ENCODE measurements around the gene PORCN. TPM values are rescaled to one million over a fixed set of nuclear protein-coding genes. Genes with fewer than 3 reads are reported as not detected.

Gene PORCN
- total and polyA plus RNA-seq, 9 of the 15 experiments (the other 6 are each of a cell fraction or from before 2014, with no cell fraction given): 0.34 to 5.1 (median 2.8) TPM

- TF ChIP-seq GTF3C2 (IDR thresholded peaks at IDR 0.05; ENCODE audit: borderline replicate concordance, extremely low read depth, insufficient read length): no peak
- TF ChIP-seq, protein P1, sequence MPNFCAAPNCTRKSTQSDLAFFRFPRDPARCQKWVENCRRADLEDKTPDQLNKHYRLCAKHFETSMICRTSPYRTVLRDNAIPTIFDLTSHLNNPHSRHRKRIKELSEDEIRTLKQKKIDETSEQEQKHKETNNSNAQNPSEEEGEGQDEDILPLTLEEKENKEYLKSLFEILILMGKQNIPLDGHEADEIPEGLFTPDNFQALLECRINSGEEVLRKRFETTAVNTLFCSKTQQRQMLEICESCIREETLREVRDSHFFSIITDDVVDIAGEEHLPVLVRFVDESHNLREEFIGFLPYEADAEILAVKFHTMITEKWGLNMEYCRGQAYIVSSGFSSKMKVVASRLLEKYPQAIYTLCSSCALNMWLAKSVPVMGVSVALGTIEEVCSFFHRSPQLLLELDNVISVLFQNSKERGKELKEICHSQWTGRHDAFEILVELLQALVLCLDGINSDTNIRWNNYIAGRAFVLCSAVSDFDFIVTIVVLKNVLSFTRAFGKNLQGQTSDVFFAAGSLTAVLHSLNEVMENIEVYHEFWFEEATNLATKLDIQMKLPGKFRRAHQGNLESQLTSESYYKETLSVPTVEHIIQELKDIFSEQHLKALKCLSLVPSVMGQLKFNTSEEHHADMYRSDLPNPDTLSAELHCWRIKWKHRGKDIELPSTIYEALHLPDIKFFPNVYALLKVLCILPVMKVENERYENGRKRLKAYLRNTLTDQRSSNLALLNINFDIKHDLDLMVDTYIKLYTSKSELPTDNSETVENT (CRISPR knock-in tag; IDR thresholded peaks at IDR 0.05): no peak
- no peak for TF ChIP-seq MXD1 (CRISPR knock-in tag; IDR thresholded peaks at IDR 0.05; ENCODE audit: borderline replicate concordance, poor library complexity, severe bottlenecking)
- no peak for TF ChIP-seq PCBP2 (IDR thresholded peaks at IDR 0.05; ENCODE audit: low read depth, low read length, poor library complexity, severe bottlenecking)
- TF ChIP-seq ZNF311 (CRISPR knock-in tag; IDR thresholded peaks at IDR 0.05): no peak
- no peak for TF ChIP-seq JUND (IDR thresholded peaks at IDR 0.05; ENCODE audit: borderline replicate concordance, low read depth, low read length)
- no peak for TF ChIP-seq JUND (tag; IDR thresholded peaks at IDR 0.05; ENCODE audit: borderline replicate concordance, low read depth, low read length)
- no peak for TF ChIP-seq SAFB (IDR thresholded peaks at IDR 0.05; ENCODE audit: borderline replicate concordance, low read depth, low read length)
- no peak for TF ChIP-seq ZNF124 (CRISPR knock-in tag; IDR thresholded peaks at IDR 0.05)
- no peak for TF ChIP-seq E2F5 (CRISPR knock-in tag; IDR thresholded peaks at IDR 0.05)
- TF ChIP-seq HDAC1 (IDR thresholded peaks at IDR 0.05): peak in 1 of 2 experiments; percentile 91; a peak in 3 of 4 replicates
- no peak for TF ChIP-seq E2F3 (CRISPR knock-in tag; IDR thresholded peaks at IDR 0.05)
- TF ChIP-seq FOXK1 (CRISPR knock-in tag; IDR thresholded peaks at IDR 0.05; ENCODE audit: borderline replicate concordance): no peak
- no peak for TF ChIP-seq HIVEP1 (CRISPR knock-in tag; IDR thresholded peaks at IDR 0.05)
- TF ChIP-seq ZC3H8 (IDR thresholded peaks at IDR 0.05): no peak
- TF ChIP-seq, protein P2, sequence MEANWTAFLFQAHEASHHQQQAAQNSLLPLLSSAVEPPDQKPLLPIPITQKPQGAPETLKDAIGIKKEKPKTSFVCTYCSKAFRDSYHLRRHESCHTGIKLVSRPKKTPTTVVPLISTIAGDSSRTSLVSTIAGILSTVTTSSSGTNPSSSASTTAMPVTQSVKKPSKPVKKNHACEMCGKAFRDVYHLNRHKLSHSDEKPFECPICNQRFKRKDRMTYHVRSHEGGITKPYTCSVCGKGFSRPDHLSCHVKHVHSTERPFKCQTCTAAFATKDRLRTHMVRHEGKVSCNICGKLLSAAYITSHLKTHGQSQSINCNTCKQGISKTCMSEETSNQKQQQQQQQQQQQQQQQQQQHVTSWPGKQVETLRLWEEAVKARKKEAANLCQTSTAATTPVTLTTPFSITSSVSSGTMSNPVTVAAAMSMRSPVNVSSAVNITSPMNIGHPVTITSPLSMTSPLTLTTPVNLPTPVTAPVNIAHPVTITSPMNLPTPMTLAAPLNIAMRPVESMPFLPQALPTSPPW (CRISPR knock-in tag; IDR thresholded peaks at IDR 0.05): peak; percentile 93
These were observed 40.5 kb upstream of the PORCN start (continued) for GRCh38 chrX:48468247-48468671.
